ENCODE results near the gene CTNNBL1. TPM values are rescaled to one million over a fixed set of nuclear protein-coding genes. Genes with fewer than 3 reads are reported as not detected.

CTNNBL1 gene
- total RNA-seq, 1 experiment from 2014 or later: 71.2 TPM

- intact Hi-C loops (cut with micrococcal nuclease; ENCODE audit: unreplicated experiment) (loop anchor here (10.0 kb wide), 1 partner anchor 349 kb away; no protein-coding TSS in a partner anchor), in situ Hi-C loops (cut with HindIII; ENCODE audit: low pct_unique_long_range_greater_than_20kb, low sequenced_read_pairs) (no loop called here)
- no peak for ATAC-seq
These were observed 219.9 kb downstream of the CTNNBL1 start for GRCh38 chr20:37913567-37914366.

GRCh38 chr20:37914367-37914671, 220.5 kb downstream of the CTNNBL1 start:
- Histone ChIP-seq H3K4me1 (ENCODE audit: control insufficient read depth, insufficient read depth, low read length) (peaks cover 18% of the 10 kb centered on the region), H3K9me3 (ENCODE audit: control insufficient read depth, insufficient read depth, low read depth, low read length) (no peaks in the 10 kb centered on the region), H3K4me3 (ENCODE audit: low read depth in 2 of 2, low read length in 2 of 2) (no peak overlapping the region), H3K27me3 (ENCODE audit: control insufficient read depth, insufficient read depth, low read length) (no peaks in the 10 kb centered on the region), H3K36me3 (ENCODE audit: control insufficient read depth, insufficient read depth, low read length) (no peaks in the 10 kb centered on the region), H3K27ac (ENCODE audit: low read length) (no peak overlapping the region)
- intact Hi-C loops (cut with micrococcal nuclease; ENCODE audit: unreplicated experiment) (loop anchor here (10.0 kb wide), 1 partner anchor 350 kb away; no protein-coding TSS in a partner anchor), in situ Hi-C loops (cut with HindIII; ENCODE audit: low pct_unique_long_range_greater_than_20kb, low sequenced_read_pairs) (no loop called here)
- no peak for ATAC-seq
- no peak for DNase-seq (ENCODE audit: low read depth, low spot score)
- TF ChIP-seq SIN3A (IDR thresholded peaks at IDR 0.05; ENCODE audit: borderline replicate concordance, insufficient read depth, low read depth, low read length): no peak
- no peak for TF ChIP-seq TCF7L2 (IDR thresholded peaks at IDR 0.05; ENCODE audit: low read depth, low read length)
- TF ChIP-seq POLR2AphosphoS5 (IDR thresholded peaks at IDR 0.05; ENCODE audit: low read depth, low read length): no peak
- TF ChIP-seq CTCF (IDR thresholded peaks at IDR 0.05): no peak
- no peak for TF ChIP-seq REST (IDR thresholded peaks at IDR 0.05; ENCODE audit: insufficient read depth in 1 of 2, low read depth in 2 of 2, low read length in 1 of 2)
- BruUV-seq (replicated peaks): no TSS peak
- CTCF ChIA-PET: no interaction called here
- POLR2A ChIA-PET: no interaction called here

More at GRCh38 chr20:37913567-37914366, 219.9 kb downstream of the CTNNBL1 start:
- POLR2A ChIA-PET: no interaction called here
- no peak overlapping the region for H3K27ac ChIP-seq (ENCODE audit: low read length)
- H3K4me1 ChIP-seq (ENCODE audit: control insufficient read depth, insufficient read depth, low read length): peaks cover 13% of the 10 kb centered on the region; the same call in 1 of the 2 replicates
- DNase-seq (ENCODE audit: low read depth, low spot score): no peak
- TF ChIP-seq SIN3A (IDR thresholded peaks at IDR 0.05; ENCODE audit: borderline replicate concordance, insufficient read depth, low read depth, low read length) (no peak), POLR2AphosphoS5 (IDR thresholded peaks at IDR 0.05; ENCODE audit: low read depth, low read length) (no peak), TCF7L2 (IDR thresholded peaks at IDR 0.05; ENCODE audit: low read depth, low read length) (no peak), CTCF (IDR thresholded peaks at IDR 0.05) (no peak), REST (IDR thresholded peaks at IDR 0.05; ENCODE audit: insufficient read depth in 1 of 2, low read depth in 2 of 2, low read length in 1 of 2) (no peak)
- CTCF ChIA-PET: interaction anchor here (0.7 kb wide), 1 partner anchor 79 kb away, joined by 4 read pairs; no protein-coding TSS in a partner anchor
- BruUV-seq (replicated peaks): no TSS peak
- H3K9me3 ChIP-seq (ENCODE audit: control insufficient read depth, insufficient read depth, low read depth, low read length): no peaks in the 10 kb centered on the region
- no peak overlapping the region for H3K4me3 ChIP-seq (ENCODE audit: low read depth in 2 of 2, low read length in 2 of 2)
- no peaks in the 10 kb centered on the region for H3K27me3 ChIP-seq (ENCODE audit: control insufficient read depth, insufficient read depth, low read length)
- no peaks in the 10 kb centered on the region for H3K36me3 ChIP-seq (ENCODE audit: control insufficient read depth, insufficient read depth, low read length)

Data from Panc1 (cell line).